Stomach (tissue), 4 donors: Measurements from ENCODE around the gene COL27A1.

Experiments
- CTCF ChIP-seq, 7 experiments: fragments of 450-650 bp in 4 of 7; fragments of 200-600 bp in 3 of 7; sonication (generic) in 3 of 7; IDR thresholded peaks; one replicate each; pipeline ENCODE4 v1.5.1; 2016 to 2019; ENCODE audit warnings: antibody characterized with exemption in 7 of 7, control low read depth in 2 of 7, mild to moderate bottlenecking in 1 of 7
- EP300 ChIP-seq: sonication (generic); formaldehyde crosslinking; IDR thresholded peaks from one replicate; pipeline ENCODE4 v1.6.1; 2017; ENCODE audit warnings: antibody characterized with exemption
- POLR2A ChIP-seq, 4 donors: fragments of 450-650 bp; IDR thresholded peaks; one replicate each; pipeline ENCODE4 v1.6.1; 2016; ENCODE audit warnings: antibody characterized with exemption in 4 of 4, control low read depth in 2 of 4, mild to moderate bottlenecking in 1 of 4, moderate library complexity in 1 of 4
- POLR2AphosphoS5 ChIP-seq, 3 donors: sonication (generic); formaldehyde crosslinking; IDR thresholded peaks; one replicate each; pipeline ENCODE4 v1.6.1; 2016; ENCODE audit warnings: antibody characterized with exemption in 3 of 3

- TF ChIP-seq CTCF (IDR thresholded peaks at IDR 0.05) (no peak), EP300 (no peak), POLR2A (IDR thresholded peaks at IDR 0.05) (no peak), POLR2AphosphoS5 (IDR thresholded peaks at IDR 0.05) (no peak)
Measured at GRCh38 chr9:114351932-114352331, 196.6 kb downstream of the COL27A1 start.
